Mesothelial cell of epicardium (in vitro differentiated cells): Measurements from ENCODE around the gene ASIC5. TPM values are rescaled to one million over a fixed set of nuclear protein-coding genes. Genes with fewer than 3 reads are reported as not detected.
A peak's percentile ranks its signal among the peaks of the same experiment; 100 is the strongest.

Experiments
- DNase-seq, 2 experiments: peaks; one replicate each; pipeline ENCODE4 v3.0.0; 2021; ENCODE audit warnings: low spot score in 2 of 2; ENCODE audit not compliant: unreplicated experiment in 2 of 2
- H3K27ac Mint-ChIP-seq: 2 replicates; pipeline ENCODE4 v1.8.0; 2021; ENCODE audit warnings: mixed read lengths
- H3K27me3 Mint-ChIP-seq: 2 replicates; pipeline ENCODE4 v1.8.0; 2021; ENCODE audit warnings: low read depth, mixed read lengths
- H3K36me3 Mint-ChIP-seq: 2 replicates; pipeline ENCODE4 v1.8.0; 2021; ENCODE audit warnings: mixed read lengths
- H3K4me1 Mint-ChIP-seq: 2 replicates; pipeline ENCODE4 v1.8.0; 2021; ENCODE audit warnings: mixed read lengths
- H3K4me3 Mint-ChIP-seq: 2 replicates; pipeline ENCODE4 v1.8.0; 2021; ENCODE audit warnings: mild to moderate bottlenecking, moderate library complexity, mixed read lengths
- H3K9me3 Mint-ChIP-seq: 2 replicates; pipeline ENCODE4 v1.8.0; 2021; ENCODE audit warnings: mixed read lengths
- total RNA-seq: library from RNA; stranded (reverse); gene quantifications from 3 replicates; pipeline ENCODE4 v1.2.1, GENCODE V29; 2021
- TF ChIP-seq, protein P1 (sequence below): fragments of 200-600 bp; sonication (generic); IDR thresholded peaks from one replicate; pipeline ENCODE4 v1.5.0; 2021; ENCODE audit warnings: antibody characterized with exemption; ENCODE audit not compliant: unreplicated experiment

Gene ASIC5
- total RNA-seq, 1 donor from 2014 or later: not detected

DNA sequence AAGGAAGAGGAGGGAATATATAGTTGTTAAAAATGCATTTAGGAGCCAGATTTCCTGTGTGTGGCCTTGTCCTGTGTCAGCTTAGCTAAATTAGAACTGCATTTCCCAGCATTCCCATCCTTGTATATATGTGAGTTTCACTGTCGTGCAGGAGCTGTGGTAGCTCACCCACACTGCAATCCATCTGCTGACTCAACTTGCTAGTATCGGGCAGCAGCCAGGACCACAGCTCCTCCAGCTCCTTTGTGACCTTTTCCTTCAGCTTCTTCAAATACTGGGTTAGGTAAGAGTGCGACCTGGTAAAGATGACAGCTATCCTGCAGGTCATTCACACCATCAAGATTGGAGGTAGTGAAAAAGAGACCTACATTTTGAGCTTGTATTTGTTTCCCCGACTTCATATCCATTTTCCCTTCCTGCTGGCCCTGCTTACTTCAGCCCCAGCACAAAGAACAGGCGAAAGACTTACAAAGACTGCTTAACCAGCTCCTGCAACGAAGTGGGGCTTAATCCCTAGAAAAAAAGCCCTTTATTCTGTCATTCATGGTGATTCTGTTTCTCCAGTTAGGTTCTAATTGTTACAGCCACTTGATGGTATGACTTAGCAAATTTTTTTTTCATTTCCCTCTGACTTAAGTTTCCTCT lies 11.4 kb downstream of the ASIC5 start:
- peak overlapping the region; percentile 47 for H3K27ac Mint-ChIP-seq
- peak overlapping the region; percentile 27 for H3K4me3 Mint-ChIP-seq

DNA sequence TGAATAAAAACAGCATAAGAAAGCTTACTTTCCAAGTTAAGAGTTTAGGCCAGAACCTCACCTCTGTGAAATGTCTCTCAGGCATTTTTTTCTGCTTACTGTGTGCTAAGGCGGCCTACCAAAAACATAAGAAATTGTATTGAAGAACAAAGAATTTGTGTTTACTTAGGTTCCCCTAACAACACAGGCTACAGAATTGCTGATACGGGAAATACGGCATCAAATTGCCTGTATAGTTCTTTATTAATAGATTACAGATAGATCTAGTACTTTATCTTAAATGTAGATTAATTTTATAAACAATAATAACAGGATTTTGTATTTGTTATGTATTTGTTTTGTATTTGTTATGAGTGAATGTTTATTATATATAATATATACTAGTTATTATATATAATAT lies 12.9 kb downstream of the ASIC5 start:
- peaks cover 4% of the 10 kb centered on the region for H3K36me3 Mint-ChIP-seq
- H3K4me3 Mint-ChIP-seq: no peak overlapping the region
- no peak overlapping the region for H3K27ac Mint-ChIP-seq
- no peak for DNase-seq
- H3K27me3 Mint-ChIP-seq: no peaks in the 10 kb centered on the region
- peaks cover 13% of the 10 kb centered on the region for H3K9me3 Mint-ChIP-seq
- TF ChIP-seq, protein P1, sequence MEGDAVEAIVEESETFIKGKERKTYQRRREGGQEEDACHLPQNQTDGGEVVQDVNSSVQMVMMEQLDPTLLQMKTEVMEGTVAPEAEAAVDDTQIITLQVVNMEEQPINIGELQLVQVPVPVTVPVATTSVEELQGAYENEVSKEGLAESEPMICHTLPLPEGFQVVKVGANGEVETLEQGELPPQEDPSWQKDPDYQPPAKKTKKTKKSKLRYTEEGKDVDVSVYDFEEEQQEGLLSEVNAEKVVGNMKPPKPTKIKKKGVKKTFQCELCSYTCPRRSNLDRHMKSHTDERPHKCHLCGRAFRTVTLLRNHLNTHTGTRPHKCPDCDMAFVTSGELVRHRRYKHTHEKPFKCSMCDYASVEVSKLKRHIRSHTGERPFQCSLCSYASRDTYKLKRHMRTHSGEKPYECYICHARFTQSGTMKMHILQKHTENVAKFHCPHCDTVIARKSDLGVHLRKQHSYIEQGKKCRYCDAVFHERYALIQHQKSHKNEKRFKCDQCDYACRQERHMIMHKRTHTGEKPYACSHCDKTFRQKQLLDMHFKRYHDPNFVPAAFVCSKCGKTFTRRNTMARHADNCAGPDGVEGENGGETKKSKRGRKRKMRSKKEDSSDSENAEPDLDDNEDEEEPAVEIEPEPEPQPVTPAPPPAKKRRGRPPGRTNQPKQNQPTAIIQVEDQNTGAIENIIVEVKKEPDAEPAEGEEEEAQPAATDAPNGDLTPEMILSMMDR: no peak
- peaks cover 16% of the 10 kb centered on the region for H3K4me1 Mint-ChIP-seq

More for the DNA sequence above, 11.4 kb downstream of the ASIC5 start:
- H3K9me3 Mint-ChIP-seq: peaks cover 15% of the 10 kb centered on the region
- DNase-seq: no peak
- TF ChIP-seq, protein P1: no peak
- peaks cover 19% of the 10 kb centered on the region for H3K4me1 Mint-ChIP-seq
- peaks cover 2% of the 10 kb centered on the region for H3K36me3 Mint-ChIP-seq
- H3K27me3 Mint-ChIP-seq: no peaks in the 10 kb centered on the region

DNA sequence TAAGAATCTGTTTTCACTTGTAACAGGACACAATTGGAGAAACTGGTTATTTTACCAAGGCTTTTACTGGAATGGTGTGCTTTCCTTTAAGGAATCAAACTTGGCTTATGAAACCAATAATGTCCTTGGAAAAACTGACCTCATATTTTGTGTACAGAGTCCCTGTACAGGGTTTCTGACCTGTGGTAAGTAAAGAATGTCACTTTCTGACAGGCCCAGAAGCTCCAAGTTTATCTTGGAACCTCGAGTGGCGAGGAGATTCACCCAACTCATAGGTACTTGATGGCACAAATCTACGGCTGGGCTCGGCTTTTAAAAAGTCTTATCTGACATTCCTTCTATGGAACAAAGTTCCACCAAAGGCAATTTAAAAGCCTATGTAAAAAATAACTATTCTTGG lies 17.0 kb downstream of the ASIC5 start:
- Mint-ChIP-seq H3K27me3 (no peaks in the 10 kb centered on the region), H3K4me1 (no peaks in the 10 kb centered on the region), H3K4me3 (no peak overlapping the region), H3K36me3 (peaks cover 11% of the 10 kb centered on the region), H3K9me3 (peaks cover 23% of the 10 kb centered on the region), H3K27ac (no peak overlapping the region)
- no peak for DNase-seq
- TF ChIP-seq, protein P1: no peak

DNA sequence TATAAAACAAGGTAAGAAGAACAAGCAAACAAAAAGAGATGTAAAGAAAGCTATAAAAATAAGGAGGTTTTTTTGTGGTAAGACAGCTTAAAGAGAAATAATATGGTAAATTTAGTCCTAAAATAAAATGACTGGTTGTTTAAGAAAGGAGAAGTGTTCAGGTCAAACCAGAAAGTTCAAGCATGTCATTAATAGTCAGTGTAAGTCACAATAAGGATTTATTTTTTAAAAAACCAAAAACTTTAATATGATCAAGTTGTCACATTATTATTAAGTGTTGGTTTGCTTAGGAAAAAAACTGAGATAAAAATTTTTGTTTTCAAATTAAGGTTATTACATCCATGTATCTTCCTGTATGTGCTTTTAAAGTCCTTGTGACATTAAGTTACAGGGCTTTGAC lies 19.1 kb downstream of the ASIC5 start:
- Mint-ChIP-seq H3K36me3 (peaks cover 11% of the 10 kb centered on the region), H3K9me3 (peaks cover 23% of the 10 kb centered on the region), H3K27me3 (no peaks in the 10 kb centered on the region), H3K4me1 (no peaks in the 10 kb centered on the region), H3K27ac (no peak overlapping the region), H3K4me3 (no peak overlapping the region)
- DNase-seq: no peak
- TF ChIP-seq, protein P1: no peak

DNA sequence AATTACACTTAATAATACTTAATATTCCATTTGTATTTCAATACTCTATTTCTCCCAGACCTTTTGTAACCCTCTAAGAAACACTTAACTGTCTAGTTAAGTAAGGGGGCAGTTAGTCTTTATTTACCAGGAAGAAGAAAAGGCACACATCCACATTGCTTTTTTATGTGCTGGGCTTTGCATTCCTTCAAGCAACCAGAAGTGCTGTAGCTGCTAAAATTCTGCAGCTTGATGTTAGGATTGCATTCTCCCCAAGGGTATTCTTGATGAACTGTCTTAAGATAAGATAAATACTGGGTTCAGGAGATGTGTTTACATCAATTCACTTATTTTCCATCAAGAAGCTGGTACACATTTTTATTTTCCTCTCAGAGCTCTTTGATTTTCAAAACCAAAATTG lies 24.0 kb downstream of the ASIC5 start:
- no peak overlapping the region for H3K4me3 Mint-ChIP-seq
- TF ChIP-seq, protein P1: no peak
- peaks cover 4% of the 10 kb centered on the region for H3K36me3 Mint-ChIP-seq
- no peaks in the 10 kb centered on the region for H3K27me3 Mint-ChIP-seq
- peaks cover 20% of the 10 kb centered on the region for H3K9me3 Mint-ChIP-seq
- H3K27ac Mint-ChIP-seq: no peak overlapping the region
- DNase-seq: no peak
- peaks cover 7% of the 10 kb centered on the region for H3K4me1 Mint-ChIP-seq
